ENCODE measurements around the gene NFATC3.

DNA sequence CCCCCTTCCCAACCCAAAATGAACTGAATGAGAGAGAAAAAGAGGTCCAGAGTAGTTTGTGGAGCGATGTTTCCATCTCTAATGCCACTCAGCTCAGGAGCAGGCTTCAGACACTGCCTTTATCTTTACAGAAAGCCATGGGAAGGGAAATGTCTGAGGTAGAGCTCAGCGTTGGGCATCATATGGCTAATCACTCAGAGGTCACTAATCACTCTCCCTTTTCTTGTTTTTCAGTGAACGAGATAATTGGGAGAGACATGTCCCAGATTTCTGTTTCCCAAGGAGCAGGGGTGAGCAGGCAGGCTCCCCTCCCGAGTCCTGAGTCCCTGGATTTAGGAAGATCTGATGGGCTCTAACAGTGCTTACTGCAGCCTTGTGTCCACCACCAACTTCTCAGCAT is 140.9 kb downstream of the NFATC3 start:
- TF ChIP-seq POLR2A (IDR thresholded peaks at IDR 0.05), result no peak
- TF ChIP-seq, protein P1, sequence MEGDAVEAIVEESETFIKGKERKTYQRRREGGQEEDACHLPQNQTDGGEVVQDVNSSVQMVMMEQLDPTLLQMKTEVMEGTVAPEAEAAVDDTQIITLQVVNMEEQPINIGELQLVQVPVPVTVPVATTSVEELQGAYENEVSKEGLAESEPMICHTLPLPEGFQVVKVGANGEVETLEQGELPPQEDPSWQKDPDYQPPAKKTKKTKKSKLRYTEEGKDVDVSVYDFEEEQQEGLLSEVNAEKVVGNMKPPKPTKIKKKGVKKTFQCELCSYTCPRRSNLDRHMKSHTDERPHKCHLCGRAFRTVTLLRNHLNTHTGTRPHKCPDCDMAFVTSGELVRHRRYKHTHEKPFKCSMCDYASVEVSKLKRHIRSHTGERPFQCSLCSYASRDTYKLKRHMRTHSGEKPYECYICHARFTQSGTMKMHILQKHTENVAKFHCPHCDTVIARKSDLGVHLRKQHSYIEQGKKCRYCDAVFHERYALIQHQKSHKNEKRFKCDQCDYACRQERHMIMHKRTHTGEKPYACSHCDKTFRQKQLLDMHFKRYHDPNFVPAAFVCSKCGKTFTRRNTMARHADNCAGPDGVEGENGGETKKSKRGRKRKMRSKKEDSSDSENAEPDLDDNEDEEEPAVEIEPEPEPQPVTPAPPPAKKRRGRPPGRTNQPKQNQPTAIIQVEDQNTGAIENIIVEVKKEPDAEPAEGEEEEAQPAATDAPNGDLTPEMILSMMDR (IDR thresholded peaks at IDR 0.05), result no peak

Data from uterus (tissue), 2 donors.